ENCODE data around the gene AOC1.

AOC1 gene

DNA sequence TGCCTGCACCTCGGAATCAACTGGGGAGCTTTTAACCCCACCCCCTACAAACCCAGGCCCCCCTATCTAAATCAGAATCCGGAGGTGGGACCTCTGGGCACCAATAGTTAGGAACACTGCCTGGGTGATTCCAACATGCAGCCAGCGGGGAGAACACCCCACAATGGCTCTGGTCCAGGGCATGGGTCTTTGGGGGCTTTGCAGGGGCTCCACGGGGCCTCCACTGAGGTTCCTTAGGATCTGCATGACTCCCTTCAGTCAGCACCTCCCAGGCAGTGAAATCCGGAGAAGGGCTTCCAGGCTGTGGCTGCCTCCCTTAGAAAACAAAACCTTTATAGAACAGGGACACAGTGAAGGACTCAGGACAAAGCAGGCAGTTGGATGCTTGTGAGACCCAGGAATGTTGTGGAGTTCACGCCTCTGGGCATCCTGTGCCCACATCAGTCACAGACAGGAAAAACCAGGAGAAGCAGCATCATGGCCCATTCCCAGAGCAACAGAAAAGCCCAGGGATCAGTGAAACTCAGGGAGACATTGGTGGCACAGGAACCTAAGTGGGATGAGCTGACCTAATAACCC lies 16.5 kb upstream of the AOC1 start:
- DNase-seq (ENCODE audit: extremely low read depth, low read depth), result no peak
- TF ChIP-seq, protein P1, sequence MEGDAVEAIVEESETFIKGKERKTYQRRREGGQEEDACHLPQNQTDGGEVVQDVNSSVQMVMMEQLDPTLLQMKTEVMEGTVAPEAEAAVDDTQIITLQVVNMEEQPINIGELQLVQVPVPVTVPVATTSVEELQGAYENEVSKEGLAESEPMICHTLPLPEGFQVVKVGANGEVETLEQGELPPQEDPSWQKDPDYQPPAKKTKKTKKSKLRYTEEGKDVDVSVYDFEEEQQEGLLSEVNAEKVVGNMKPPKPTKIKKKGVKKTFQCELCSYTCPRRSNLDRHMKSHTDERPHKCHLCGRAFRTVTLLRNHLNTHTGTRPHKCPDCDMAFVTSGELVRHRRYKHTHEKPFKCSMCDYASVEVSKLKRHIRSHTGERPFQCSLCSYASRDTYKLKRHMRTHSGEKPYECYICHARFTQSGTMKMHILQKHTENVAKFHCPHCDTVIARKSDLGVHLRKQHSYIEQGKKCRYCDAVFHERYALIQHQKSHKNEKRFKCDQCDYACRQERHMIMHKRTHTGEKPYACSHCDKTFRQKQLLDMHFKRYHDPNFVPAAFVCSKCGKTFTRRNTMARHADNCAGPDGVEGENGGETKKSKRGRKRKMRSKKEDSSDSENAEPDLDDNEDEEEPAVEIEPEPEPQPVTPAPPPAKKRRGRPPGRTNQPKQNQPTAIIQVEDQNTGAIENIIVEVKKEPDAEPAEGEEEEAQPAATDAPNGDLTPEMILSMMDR (IDR thresholded peaks at IDR 0.05; ENCODE audit: low read depth, low read length), result no peak

DNA sequence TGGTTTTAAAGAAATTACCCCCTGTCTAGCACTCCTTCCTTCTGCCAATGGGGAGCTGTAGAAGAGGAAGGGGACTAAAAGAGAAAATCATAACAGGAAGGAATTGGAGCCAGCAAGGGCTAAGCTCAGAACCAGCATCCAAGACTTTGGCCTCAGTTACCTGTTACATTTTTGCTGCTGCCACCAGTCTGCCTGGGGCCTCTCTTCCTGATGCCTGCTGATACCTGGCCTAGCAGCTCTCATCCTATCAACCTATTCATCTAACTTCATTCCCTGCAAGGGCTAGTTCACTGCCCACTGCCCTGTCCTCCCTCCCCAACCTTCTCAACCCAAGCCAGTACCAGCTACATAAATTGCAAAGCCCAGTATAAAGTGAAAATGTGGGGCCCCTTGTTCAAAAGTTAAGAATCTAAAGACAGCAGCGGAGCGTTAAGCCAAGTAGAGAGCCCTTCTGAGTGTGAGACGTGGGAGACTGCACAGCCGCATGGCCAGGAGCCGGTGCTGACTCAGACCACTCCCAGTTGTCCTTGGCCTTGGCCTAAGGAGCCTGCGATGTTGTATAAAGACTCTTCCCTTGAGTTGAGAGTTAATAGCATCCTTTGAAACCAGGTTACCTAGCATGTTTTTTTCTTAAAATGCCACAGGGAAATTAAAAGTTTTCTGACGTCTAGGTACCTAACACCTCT lies 13.2 kb upstream of the AOC1 start:
- no peak for DNase-seq (ENCODE audit: extremely low read depth, low read depth)
- TF ChIP-seq, protein P1 (IDR thresholded peaks at IDR 0.05; ENCODE audit: low read depth, low read length), result no peak

DNA sequence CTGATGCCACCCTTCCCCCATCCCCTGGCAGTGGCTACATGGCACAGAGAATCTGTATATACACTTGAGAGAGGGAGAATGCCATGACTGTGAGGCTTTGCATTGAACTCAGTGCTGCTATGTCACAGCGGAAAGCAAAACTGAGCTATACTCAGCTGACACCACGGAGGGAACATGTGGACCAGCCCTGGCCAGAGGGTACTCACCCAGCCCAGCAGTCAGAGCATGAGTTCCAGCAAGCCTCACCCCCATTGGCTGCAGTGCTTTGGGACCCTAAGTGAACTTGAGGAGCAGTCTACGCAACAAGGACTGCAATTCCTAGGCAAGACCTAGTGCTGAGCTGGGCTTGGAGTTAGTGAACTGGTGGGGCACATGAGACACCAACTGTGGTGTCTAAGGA lies 10.3 kb upstream of the AOC1 start:
- no peak for DNase-seq (ENCODE audit: extremely low read depth, low read depth)
- TF ChIP-seq, protein P1 (IDR thresholded peaks at IDR 0.05; ENCODE audit: low read depth, low read length), result no peak

DNA sequence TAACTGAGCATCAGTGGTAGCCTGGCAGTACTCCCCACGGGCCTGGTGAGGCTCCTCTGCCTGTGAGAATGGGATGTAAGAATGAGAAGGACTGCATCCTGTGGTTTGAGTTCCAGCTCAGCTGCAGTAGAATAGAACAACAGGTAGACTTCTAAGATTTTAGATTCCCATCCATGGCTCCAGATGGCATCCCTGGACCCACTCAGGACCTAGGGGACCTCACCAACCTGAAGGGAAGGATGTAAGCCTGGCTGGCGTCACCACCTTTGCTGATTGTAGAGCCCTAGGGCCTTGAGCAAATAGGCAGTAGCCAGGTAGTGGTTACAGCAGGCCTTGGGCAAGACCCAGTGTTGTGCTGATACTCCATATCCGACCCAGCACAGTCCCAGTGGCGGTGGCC lies 9.6 kb upstream of the AOC1 start:
- TF ChIP-seq, protein P1 (IDR thresholded peaks at IDR 0.05; ENCODE audit: low read depth, low read length), result no peak
- DNase-seq (ENCODE audit: extremely low read depth, low read depth), result no peak

DNA sequence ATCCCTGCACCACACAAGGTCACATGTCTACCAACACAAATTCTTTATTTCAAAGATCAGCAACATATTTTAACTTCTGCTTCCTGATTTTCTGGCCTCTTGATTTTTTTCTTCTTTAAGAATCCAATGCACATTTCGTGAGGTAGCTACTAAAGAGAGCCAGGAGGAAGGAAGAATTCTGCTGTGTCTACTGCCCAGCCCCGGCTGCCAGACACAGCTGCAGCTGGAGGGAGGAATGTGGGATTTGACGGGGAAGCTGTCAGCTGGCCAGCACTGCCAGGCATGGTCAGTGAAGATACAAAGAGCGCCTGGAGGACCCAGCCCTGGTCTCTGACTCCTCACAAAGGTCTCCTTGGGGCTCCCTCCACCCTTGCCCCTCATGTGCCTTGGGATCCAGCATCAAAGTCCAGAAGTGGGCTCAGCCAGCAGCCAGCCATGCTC lies 6.9 kb upstream of the AOC1 start:
- TF ChIP-seq, protein P1 (IDR thresholded peaks at IDR 0.05; ENCODE audit: low read depth, low read length), result no peak
- no peak for DNase-seq (ENCODE audit: extremely low read depth, low read depth)

DNA sequence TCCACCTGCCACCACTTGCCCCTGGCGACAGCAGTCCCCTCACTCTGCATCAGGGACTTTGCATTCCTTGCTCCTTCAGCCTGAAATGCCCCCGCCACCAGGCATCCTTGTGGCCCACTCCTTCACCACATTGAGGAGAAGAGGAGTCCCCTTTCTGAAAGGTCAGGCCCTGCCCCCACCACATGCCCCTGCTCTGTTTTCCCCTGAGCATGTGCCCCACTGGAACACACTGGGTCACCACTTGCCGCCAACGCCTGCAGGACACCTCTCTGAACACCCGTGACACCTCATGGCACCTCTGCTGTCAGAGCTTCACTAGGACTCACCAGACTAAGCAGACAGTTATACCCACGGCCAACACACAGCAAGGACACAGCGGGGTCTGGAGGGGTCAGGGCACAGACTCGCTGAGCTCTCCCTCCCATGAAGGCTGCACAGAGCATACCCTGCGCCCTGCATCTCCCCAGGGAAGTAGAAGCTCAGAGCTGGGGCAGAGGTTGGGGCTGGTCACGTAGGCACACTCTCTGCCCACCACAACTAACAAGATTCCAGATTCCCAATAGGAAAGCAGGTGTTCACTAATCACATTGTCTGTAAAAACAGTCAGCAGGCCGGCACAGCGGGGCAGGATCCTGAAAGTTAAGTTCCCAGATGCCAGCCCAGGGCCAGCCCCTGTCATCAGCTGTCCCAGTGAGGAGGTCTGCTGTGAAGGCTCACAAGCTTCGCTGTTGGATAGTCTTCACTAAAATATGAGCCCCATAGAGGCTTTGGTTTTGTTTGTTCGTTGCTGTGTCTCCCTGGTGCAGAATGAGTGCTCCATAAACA lies 5.8 kb upstream of the AOC1 start:
- DNase-seq (ENCODE audit: extremely low read depth, low read depth), result no peak
- TF ChIP-seq, protein P1 (IDR thresholded peaks at IDR 0.05; ENCODE audit: low read depth, low read length), result no peak

DNA sequence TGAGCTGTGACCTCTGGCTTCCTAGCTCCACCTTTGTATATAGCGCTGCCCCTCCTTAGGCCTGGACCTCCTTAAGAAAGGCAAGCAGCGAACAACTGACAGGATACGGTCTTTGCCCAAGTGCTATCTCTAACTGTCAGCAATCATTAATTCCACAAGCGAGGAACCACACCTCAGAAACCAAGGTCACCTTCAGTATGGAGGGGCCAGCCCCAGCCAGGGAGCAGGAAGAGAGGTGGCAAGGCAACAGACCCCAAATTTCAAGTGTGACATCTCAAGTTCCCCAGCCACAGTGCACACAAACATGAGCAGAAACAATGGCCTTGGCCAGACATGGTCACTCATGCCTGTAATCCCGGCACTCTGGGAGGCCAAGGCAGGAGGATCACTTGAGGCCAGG lies 4.8 kb upstream of the AOC1 start:
- DNase-seq (ENCODE audit: extremely low read depth, low read depth), result no peak
- TF ChIP-seq, protein P1 (IDR thresholded peaks at IDR 0.05; ENCODE audit: low read depth, low read length), result no peak
